NT2/D1 (cell line): ENCODE results near the gene DDX10.

ENCODE experiments used
- SUZ12 ChIP-seq: IDR thresholded peaks from 2 replicates; pipeline ENCODE4 v1.6.1; 2011; ENCODE audit not compliant: insufficient read length, insufficient read depth; ENCODE audit errors: extremely low read depth
- YY1 ChIP-seq: IDR thresholded peaks from 2 replicates; pipeline ENCODE4 v1.6.1; 2011; ENCODE audit not compliant: insufficient read length, insufficient read depth
- ZNF274 ChIP-seq: IDR thresholded peaks from 2 replicates; pipeline ENCODE4 v1.6.1; 2011; ENCODE audit warnings: mild to moderate bottlenecking, low read depth, low read length

- TF ChIP-seq ZNF274 (no peak), YY1 (no peak), SUZ12 (no peak)
Observed at GRCh38 chr11:108890482-108891105, 225.7 kb downstream of the DDX10 start.
